Measurements from ENCODE around the gene ZBTB26.

The ZBTB26 gene

DNA sequence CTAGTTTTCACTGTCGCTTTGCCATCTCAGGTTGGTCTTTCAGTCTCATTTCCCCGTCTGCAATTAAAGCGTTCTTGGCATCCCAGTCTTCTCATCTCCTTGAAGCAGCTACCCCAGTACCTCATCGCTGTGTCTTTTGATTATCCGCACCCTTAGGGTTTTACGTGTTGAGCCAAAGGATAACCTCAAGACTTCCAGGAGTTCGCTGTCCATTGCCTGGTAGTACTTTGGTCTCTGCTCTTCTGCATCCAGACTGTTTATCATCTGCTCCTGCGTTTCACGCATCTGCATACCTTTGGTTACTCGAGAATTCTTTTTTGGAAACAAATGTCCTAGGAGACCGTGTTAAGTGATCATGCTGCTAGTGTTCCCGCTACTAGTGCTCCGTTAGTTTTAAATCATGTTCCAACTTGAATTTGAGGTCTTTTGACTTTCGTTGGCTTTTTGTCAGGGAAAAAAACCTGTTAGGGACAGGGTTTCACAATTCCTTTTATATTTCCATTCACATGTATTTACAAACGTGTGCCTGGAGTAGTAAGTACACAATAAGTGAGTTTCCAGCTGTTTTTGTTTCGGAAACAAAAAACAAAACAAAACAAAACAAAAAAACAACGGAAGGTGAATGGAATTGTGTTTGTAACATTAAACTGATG is 10.4 kb upstream of the ZBTB26 start:
- TF ChIP-seq, protein P1, sequence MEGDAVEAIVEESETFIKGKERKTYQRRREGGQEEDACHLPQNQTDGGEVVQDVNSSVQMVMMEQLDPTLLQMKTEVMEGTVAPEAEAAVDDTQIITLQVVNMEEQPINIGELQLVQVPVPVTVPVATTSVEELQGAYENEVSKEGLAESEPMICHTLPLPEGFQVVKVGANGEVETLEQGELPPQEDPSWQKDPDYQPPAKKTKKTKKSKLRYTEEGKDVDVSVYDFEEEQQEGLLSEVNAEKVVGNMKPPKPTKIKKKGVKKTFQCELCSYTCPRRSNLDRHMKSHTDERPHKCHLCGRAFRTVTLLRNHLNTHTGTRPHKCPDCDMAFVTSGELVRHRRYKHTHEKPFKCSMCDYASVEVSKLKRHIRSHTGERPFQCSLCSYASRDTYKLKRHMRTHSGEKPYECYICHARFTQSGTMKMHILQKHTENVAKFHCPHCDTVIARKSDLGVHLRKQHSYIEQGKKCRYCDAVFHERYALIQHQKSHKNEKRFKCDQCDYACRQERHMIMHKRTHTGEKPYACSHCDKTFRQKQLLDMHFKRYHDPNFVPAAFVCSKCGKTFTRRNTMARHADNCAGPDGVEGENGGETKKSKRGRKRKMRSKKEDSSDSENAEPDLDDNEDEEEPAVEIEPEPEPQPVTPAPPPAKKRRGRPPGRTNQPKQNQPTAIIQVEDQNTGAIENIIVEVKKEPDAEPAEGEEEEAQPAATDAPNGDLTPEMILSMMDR (conservative IDR thresholded peaks at IDR 0.05; ENCODE audit: low read depth, low read length): no peak
- peak overlapping the region; percentile 87 for H3K4me3 ChIP-seq (ENCODE audit: low read depth, low read length)
- DNase-seq (ENCODE audit: low read depth): peak; percentile 74

DNA sequence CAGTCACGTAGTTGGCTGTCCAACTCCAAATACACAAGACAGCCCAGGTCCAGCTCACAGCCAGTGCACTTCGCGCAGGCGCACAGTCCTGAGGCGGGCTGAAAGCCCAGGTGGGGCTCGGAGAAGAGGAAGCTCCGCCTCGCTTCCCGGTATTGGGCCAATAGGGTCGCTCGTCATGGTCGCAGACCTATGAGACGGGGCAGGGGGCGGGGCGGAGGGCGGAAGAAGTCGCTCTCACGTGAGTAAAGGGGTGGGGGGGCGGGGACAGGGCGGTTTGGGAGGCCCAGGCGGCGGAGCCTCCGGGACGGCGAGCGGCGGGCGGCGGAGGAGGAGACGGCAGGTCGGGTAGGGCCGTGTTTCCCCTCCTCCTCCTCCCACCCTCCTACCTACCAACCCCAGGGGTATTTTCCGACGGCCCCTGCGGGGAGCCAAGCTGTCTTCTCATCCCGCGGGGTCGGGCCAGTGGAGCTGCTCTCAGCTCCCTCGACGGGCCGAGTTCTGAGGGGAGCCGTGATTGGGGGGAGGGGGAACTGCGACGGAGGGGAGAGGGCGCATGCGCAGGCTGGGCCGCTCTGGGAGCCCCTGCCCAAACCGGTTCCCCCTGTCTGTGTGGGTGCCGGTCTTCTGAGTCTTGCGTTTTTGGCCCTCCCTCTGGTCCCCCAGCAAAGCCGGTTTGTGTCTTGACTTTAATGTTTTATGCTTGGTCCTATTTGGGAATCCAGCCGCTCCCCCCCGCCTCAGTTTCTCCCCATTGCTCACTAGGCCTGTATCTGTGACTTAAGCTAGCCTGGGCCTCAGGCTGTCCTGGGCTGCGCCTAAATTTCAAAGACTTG is 9.7 kb upstream of the ZBTB26 start, which contains the start of gene RABGAP1:
RABGAP1 (plus strand) TSS at position 272 of the 833 bp plus-strand sequence. CDS start 16,040 bp downstream, outside the sequence.
- DNase-seq (ENCODE audit: low read depth): peak; percentile 99
- TF ChIP-seq, protein P1 (conservative IDR thresholded peaks at IDR 0.05; ENCODE audit: low read depth, low read length): no peak

DNA sequence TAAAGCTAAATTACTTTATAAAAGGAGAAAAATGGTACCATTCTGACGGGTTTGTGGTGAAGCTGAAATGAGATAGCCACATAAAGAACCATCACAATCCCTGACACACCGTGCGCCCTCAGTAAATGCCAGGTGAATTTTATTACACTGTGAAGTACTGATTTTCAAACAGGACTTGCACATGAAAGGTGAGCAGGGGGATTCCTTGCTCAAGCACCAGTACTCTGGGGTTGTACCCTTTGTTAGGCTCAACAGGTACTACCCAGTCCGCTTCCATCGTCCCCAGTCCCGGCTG is 9.1 kb upstream of the ZBTB26 start:
- H3K4me3 ChIP-seq (ENCODE audit: low read depth, low read length): peak overlapping the region; percentile 48
- TF ChIP-seq, protein P1 (conservative IDR thresholded peaks at IDR 0.05; ENCODE audit: low read depth, low read length): no peak
- DNase-seq (ENCODE audit: low read depth): no peak

More for the DNA sequence above, 9.7 kb upstream of the ZBTB26 start, which contains the start of gene RABGAP1:
- peak within 1 kb of the TSS; percentile 87 for H3K4me3 ChIP-seq (ENCODE audit: low read depth, low read length)

DNA sequence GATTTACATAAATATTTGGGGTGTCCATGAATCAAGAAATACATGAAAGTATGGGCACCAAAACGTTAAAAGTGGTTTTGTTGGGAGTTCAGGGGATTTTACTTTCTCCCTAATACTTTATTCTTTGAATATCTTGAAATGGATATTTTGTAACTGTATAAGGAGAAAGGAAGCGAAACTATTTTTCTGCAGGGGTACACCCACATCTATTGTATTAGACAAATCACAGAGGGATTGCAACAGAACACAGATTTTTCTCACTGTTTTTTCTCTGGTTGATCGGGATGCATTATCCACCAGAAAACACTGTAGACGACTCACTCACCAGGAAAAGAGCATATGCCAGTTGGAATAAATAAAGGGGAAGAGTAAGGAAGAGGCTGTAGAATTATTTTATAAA is 8.3 kb upstream of the ZBTB26 start:
- DNase-seq (ENCODE audit: low read depth): no peak
- TF ChIP-seq, protein P1 (conservative IDR thresholded peaks at IDR 0.05; ENCODE audit: low read depth, low read length): no peak
- H3K4me3 ChIP-seq (ENCODE audit: low read depth, low read length): no peak overlapping the region

DNA sequence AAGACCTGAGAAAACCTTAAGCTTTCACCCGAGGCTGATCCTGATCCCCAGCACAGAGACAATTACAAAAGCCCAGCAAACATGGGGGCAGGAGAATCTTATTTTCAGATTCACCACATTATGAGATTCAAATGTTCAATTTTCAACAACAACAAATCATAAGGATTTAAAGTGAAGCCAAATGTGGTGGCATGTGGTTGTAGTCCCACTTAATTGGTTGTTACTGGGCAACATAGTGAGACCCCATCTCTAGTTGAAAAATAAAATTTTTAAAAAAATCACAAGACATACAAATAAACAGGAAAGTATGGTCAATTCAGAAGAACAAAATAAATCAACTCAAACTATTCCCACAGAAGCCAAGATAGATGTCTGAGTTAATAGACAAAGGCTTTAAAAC is 5.6 kb upstream of the ZBTB26 start:
- TF ChIP-seq, protein P1 (conservative IDR thresholded peaks at IDR 0.05; ENCODE audit: low read depth, low read length): no peak
- no peak for DNase-seq (ENCODE audit: low read depth)
- H3K4me3 ChIP-seq (ENCODE audit: low read depth, low read length): no peak overlapping the region

DNA sequence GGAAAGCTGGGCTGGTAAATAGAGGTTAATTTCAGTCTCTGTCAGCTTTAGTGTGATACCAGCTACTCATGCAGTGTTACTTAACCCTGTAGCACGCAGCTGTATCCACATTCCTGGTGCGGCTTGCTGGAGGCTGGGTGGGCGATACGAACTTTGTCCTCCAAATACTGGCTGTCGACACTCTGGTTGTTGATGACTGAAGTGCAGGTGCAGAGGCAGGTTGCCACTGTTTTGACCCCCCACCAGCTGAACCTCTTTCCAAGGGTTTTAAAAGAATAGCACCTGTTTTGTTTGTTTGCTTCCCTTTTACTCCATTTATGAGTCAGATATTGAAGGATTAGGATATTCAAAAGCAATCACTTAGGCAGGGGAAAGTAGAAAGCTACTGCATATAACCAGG is 5.2 kb upstream of the ZBTB26 start:
- TF ChIP-seq, protein P1 (conservative IDR thresholded peaks at IDR 0.05; ENCODE audit: low read depth, low read length): no peak
- no peak for DNase-seq (ENCODE audit: low read depth)
- no peak overlapping the region for H3K4me3 ChIP-seq (ENCODE audit: low read depth, low read length)
